ENCODE measurements around the gene EFHC1.

The EFHC1 gene

GRCh38 chr6:52504782-52505136 is 84.6 kb downstream of the EFHC1 start:
- no peak for DNase-seq

DNA sequence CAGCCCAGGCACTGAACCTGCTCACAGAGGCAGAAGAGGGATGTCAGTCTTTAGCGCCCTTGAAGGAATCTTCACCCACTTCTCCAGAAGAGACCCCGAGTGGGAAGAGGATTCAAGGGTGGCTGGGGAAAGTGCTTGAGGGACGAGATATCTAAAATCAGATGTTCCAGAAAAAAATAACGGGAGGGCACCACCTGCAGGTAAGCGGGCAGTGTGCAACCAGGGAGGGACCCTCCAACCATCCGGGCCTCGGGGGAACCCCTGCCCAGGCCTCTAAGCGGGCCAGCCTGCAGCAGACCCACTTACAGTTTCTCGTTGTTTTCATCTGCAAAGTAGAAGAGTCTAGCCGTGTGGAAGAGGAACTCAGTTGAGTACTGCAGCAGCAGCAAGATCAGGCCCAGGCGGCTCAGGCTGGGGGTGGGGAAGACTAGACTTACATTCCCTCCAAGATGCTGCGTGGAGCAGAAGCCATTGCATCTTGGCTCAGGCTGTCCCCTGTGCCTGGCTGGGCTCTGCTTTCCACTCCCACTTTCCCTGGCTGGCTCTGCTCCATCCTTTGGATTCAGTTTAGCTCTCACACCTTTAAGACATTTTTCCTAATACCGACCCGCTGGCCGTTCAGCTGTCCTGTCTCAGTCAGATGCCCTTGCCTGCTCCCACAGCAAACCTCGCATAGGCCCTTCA is 85.7 kb downstream of the EFHC1 start:
- no peak for DNase-seq

DNA sequence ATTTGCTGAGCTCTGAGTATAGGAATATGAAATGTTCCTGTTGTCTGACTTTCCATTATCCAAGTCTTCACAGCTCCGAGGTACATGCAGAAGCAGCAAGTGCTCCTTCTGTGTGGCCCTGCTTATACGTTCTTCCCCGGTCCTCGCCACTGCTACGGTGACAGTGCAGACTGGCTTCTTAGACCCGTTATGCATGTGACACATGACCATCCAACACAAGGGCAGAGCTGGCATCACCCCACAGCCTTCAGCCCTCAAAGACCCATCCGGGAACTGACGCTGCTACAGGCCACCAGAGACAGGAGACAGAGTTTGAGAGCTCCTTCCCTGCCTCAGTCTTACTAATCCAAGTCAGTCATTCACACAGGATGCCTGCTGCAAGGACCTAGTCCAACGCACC is 86.3 kb downstream of the EFHC1 start:
- DNase-seq: no peak

DNA sequence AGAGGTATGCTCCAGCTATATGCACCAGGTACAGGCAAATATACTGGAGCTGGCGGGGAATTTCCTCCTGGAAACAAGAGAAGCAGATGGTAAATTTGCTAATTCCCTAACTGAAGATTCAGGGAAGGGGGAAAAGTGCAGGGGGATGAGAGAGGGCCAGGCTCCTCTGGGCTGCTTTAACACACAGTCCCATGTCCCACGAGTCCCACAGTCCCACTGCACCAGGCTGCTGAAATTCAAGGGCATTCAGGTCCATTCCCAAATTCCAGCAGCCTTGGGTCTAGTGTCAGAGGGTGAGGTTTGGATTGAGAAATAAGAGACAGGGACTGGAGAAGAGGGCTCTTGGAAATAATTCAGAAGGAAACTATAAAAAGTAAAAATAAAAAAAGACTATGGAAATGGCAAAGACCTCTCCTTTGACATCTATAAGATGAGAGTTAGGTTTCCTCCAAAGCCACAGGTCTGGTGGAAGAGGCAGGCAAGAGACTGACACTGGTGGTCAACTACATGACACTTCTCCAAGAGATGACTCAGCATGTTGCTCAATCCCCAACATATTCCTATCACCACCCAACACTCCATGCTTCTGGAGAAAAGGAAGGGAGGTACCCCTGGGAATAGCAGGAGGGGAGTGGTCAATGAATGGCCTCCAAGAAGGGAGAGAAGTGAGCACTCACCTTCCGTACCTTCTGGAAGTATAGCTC is 87.6 kb downstream of the EFHC1 start:
- no peak for DNase-seq

GRCh38 chr6:52508261-52508739 is 88.2 kb downstream of the EFHC1 start:
- DNase-seq: no peak

GRCh38 chr6:52509281-52510212 is 89.4 kb downstream of the EFHC1 start:
- DNase-seq: no peak

DNA sequence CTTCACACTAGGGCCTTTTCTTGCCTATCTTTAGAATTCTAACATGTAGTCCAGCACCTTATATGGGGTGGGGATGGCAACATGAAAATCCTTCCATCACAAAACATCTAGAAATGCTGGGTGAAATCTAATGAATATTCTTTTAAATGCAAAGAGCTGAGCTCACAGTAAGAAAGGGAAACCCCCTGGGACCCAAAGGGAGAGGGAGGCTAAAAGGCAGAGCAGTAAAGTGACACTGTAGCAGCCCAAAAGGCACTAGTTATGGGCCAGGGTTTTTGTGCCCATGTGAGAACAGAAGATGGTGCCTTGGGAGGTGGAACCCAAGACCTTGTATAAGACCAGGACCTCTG is 90.0 kb downstream of the EFHC1 start:
- no peak for DNase-seq

DNA sequence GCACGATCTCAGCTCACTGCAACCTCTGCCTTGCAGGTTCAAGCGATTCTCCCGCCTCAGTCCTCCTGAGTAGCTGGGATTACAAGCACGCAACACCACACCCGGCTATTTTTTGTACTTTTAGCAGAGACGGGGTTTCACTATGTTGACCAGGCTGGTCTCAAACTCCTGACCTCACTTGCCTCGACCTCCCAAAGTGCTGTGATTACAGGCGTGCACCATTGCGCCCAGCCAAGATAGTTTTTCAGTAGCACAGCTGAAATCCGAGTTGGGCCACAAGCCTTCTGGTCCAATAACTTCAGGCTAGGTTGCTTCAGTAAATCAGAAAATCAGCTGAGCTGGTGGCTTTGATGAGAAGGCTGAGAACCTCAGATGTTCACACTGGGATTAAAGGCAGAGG is 91.0 kb downstream of the EFHC1 start:
- no peak for DNase-seq

- DNase-seq: no peak
Measured at GRCh38 chr6:52511572-52512151, 91.5 kb downstream of the EFHC1 start.

- DNase-seq: no peak
Measured at GRCh38 chr6:52512199-52512598, 92.1 kb downstream of the EFHC1 start.

DNA sequence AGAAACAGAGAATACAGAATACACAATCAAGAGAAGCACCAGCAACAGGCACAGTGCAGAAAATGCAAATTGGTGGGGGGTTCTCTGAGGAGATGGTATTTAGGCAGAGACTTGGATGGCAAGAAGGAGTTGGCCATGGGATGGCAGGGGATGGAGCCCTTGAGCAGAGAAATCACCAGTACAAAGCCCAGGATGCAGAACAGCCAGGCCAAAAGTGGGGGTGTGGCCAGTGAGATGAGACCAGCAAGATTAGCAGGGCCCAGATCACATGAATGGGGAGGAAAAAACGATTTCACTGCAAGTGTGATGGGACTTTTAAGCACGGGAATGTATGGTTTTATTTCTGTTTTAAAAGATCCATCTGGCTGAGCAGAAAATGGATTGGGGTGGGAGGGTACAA is 93.3 kb downstream of the EFHC1 start:
- no peak for DNase-seq

DNA sequence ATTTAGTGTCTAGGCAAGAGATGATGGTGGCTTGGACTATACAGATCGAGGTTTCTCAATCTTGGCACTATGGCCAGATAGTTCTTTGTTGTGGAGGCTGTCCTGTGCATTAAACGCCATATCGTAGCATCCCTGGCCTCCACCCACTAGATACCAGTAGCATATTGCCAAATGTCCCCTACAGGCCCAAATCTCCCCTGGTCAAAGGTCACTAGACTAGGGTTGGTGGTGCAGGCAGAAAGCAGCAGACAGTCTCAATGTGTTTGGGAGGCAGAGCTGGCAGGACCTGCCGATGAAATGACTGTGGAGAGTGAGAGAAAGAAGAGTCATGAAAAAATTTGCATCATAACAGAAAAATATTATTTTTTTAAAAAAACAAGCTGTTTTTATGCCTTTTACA is 93.8 kb downstream of the EFHC1 start:
- no peak for DNase-seq

GRCh38 chr6:52514514-52514913 is 94.4 kb downstream of the EFHC1 start:
- DNase-seq: no peak

DNA sequence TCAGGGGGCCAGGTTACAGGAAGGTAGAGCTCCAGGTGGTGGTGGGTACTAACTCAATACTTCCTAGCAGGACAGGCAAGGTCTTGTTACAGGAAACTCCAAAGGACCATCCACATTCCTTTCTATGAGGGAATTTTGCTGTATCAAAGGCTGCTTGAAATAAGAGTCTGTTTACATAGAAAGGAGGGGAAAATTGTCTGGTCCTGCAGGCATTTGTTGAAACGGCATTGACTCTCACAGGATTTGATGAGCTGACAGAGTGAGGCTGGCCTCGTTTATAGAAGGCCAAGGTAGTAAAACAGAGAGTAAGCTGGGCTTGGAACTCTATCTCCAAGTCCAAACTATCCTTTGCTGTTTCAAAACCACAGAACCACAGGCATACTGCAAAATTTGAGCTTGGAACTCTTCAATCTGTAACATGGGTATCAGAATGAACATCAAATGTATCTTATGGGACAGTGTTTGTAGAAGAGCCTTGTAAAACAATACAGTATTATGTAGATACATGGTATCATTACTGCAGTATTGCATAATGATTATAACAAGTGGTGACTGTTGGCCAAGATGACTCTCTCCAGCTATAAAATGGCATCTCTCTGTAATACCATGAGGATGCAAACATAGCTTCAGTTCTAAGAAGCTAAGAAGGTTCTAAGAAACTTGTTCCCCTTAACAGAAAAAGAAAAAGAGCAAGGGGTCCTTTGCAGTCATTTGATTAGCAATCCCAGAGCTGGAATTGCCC is 95.2 kb downstream of the EFHC1 start:
- DNase-seq: no peak

GRCh38 chr6:52516269-52516668 is 96.1 kb downstream of the EFHC1 start:
- DNase-seq: no peak

- DNase-seq: no peak
Measured at GRCh38 chr6:52516943-52517342, 96.8 kb downstream of the EFHC1 start.

DNA sequence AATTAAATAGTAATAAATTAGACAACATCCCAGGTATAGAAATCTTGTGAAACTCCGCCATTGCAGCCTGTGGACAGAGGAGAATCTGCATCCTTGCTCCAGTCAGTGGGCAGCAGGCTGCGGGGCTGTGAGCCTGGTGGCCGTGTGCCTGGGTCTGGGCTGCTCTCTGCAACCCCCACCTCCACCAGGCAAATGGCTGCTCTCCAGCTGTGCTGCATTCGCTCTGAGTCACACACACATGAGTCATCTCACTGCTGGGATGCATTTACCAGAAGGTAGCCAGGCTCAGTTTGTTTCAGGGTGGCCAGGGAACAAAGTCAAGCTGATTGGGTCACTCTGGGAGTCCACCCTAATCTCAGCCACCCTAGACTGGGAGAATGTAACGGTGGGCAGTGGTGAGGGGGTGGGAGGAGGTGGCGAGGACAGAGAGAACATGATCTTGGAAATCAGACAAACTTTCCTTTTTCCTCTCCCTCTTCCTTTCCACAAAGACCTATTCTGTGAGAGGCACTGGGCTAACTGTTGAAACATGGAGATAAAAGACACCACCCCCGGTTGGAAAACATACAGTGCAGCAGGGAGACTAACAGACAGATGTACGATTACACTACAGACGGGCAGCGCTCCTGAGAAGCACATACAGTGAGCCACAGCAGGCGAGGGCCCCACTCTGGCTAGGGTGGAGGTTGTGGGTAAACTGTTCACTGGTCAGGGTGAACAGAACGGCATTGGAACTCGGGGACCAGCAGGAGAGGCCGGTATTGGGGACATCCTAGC is 97.5 kb downstream of the EFHC1 start:
- no peak for DNase-seq

DNA sequence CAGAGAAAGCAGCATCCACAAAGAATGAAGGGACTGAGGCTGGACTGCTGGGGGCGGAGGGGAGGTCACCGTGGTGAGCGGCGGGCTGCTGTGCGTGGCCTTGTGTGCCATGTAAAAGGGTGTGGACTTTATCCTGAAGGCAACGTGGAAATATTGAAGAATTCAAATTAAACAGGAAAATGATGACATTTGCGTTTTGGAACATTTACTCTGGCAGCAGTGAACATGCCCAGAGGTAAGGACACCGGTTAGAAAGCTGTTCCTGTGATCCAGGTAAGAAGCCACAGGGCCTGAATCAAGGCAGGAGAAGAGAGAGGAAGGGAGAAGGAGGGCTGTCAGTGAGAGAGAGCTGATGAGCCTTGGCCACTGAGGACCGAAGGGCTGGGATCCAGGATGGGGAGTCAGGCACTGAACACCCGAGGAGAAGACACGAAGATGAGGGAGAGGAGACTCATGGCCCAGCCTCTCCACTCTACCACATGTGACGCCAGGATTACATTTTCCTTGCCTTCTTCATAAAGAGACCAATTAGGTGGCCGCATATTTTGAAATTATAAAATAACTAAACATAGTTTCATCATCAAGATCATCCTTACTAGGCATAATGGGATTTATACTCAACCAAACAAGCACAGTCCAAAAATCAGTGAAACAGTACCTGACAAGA is 98.3 kb downstream of the EFHC1 start:
- DNase-seq: no peak

GRCh38 chr6:52519618-52520017 is 99.5 kb downstream of the EFHC1 start:
- no peak for DNase-seq

GRCh38 chr6:52522151-52522626 is 102.0 kb downstream of the EFHC1 start:
- no peak for DNase-seq

GRCh38 chr6:52522655-52523054 is 102.5 kb downstream of the EFHC1 start:
- no peak for DNase-seq
